Glomerular endothelial cell (primary cell): Measurements from ENCODE around the gene PTPN11. TPM values are rescaled to one million over a fixed set of nuclear protein-coding genes. Genes with fewer than 3 reads are reported as not detected.
"Not testable (repeated sequence)": the region's sequence is repeated elsewhere in the genome, so short reads cannot be mapped to it uniquely, and the experiment has no call there.

Experiments
- DNase-seq: peaks from one replicate; pipeline ENCODE4 v3.0.0-alpha.2; 2011; ENCODE audit warnings: low read depth, low spot score; ENCODE audit errors: extremely low read depth
- total RNA-seq: library from RNA; depleted of rRNA; stranded (reverse); fragments of >200 nt; gene quantifications from 2 replicates; pipeline ENCODE4 v1.2.3, GENCODE V29; 2015

The PTPN11 gene
- total RNA-seq, result 78.4 and 82.7 TPM in 2 replicates

DNA sequence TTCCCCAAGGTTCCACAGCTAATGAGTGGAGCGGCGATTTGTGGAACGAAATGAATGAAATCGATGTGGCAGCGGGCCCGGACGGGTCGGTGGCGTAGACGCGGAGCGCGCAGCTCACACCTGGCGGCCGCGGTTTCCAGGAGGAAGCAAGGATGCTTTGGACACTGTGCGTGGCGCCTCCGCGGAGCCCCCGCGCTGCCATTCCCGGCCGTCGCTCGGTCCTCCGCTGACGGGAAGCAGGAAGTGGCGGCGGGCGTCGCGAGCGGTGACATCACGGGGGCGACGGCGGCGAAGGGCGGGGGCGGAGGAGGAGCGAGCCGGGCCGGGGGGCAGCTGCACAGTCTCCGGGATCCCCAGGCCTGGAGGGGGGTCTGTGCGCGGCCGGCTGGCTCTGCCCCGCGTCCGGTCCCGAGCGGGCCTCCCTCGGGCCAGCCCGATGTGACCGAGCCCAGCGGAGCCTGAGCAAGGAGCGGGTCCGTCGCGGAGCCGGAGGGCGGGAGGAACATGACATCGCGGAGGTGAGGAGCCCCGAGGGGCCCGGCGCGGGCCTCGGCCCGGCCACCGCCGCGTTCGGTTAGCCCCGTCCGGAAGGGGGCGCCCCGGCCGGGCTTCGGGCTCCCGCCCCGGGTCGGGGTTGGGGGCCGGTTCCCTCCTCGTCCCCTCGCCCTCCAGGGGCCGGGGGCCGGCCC, at the start of gene PTPN11:
Gene PTPN11, plus strand, starts transcription at position 340 of the 689 bp plus-strand sequence. Its CDS starts 165 bp downstream, at position 505.
- DNase-seq, result no peak

DNA sequence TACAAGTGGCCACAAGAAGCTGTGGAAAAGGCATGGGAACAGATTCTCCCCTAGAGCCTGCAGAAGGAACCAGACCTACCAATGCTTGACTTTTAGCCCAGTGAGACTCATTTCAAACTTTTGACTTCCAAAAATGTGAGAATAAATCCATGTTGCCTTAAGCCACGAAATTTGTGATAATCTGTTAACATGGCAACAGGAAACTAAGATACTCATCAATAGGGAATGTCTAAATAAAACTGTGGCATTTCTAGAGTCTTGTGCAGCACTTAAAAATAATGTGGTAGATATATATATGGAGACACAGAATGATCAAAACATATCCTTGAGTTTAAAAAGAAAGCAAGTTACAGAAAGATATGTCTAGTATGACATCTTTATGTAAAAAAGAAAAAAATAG, 48.5 kb upstream of the PTPN11 start:
- no peak for DNase-seq

DNA sequence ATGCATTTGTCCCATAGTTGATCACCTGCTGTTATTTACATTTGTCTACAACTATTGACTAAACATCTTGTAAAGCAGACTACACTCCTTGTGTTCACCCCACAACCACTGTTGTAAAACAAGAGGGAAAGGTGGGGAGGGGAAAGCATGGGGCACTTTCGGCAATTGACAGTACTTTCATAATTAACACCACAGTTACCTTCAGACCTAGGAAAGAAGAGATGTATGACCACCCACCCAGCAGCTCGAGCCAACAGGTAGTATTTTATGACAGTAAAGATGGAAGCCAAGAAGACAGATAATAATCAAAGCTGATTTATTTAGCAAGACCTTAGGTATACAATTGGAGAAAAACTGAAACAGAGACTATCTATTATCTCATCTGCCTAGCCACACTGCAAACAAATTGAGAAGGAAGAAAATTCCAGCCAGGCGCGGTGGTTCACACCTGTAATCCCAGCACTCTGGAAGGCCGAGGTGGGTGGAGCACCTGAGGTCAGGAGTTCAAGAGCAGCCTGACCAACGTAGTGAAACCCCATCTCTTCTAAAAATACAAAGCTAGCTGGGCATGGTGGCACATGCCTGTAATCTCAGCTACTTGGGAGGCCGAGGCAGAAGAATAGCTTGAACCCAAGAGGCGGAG, 47.8 kb upstream of the PTPN11 start:
- DNase-seq, result no peak

DNA sequence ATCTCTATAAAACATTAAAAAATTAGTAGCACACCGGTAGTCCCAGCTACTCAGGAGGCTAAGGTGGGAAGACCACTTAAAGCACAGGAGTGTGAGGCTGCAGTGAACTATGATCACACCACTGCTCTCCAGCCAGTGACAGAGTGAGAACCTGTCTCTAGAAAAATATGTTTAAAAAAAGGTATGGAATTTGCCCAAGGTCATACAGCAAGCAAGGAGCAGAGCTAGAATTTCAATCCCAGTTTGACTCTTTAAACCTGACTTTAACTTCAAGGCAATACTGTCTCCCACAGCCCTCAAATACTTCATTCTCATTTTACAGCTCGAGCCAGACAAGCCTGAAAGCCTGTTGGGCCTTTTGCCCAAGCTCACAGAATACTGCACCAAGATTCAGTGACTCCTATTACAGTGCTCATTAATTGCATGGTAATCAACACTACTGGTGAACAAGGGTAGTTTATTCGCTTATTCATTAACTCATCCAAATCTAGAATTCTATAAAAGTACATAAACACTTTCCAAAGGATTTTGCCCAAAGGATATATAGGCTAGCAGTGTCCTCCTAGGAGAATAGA, 44.5 kb upstream of the PTPN11 start:
- no peak for DNase-seq

DNA sequence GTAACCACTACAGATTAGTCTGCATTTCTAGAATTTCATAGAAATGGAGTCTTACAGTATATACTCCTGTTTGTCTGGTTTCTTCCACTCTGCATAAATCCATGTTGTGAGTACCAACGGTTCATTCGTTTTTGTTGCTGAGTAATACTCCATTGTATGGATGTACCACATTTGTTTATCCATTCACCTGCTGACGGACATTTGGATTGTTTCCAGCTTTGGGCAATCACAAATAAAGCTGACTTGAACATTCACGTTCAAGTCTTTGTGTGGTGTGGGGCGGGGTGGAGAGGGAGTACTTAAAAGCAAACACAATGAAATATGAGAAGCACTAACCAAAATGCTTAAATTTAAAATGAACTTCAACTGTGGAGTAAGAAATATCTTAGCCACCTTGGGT, 43.6 kb upstream of the PTPN11 start:
- DNase-seq, result no peak

DNA sequence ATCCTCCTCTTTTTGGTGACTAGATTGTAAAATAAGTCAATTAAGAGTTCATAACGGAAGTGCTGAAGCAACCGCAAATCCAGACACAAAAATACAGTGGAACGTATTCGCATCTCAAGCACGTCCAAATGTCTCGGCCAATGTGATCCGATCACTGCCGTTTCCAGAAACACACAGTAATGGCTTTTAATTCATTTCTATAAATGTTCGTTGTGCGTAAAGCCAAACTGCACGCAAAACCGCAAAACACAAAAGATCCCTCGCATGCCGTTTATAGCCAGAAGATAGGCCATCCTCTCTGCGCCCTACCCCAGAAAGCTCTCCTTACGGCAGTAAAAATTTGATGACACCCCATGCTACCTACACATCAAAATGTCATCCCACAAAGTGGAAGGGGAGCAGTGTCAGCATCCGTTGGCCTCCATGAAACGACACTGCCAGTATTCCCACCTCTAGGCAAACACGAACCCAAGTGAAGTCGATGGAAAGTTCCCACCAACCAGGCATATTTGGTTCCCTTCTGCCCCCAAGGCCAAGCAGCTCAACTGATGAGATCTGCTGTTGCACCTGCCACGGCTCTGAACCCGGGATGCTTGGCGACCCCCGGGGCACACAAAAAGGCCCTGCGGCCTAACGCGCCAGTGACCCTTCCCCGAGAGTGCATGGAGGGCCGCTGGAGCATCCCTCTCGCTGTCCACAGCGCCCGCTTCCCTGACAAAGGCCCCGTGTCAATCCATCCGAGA, 37.9 kb upstream of the PTPN11 start:
- no peak for DNase-seq

DNA sequence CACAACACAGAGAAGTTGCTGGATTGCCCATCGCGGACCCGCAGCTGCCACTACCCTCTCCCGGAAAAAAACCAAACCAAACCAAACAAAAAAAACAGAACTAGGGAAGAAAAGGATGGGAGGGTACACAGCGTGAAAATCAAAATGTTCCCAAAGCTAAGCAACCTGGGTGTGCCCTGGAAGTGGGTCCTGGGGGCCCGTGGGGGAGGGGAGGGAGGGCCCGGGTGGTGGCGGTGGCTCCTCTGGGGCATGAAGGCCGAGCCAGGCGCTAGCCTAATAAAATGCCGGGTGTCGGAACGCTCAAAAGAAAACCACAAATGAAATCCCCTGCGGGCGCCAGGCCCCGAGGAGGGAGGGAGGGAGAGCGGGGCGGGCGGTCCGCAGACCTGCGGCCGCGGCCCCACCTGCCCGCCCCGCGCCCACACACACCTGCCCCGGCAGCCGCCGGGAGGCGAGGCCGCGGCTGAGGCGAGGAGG, 37.3 kb upstream of the PTPN11 start:
- no peak for DNase-seq

DNA sequence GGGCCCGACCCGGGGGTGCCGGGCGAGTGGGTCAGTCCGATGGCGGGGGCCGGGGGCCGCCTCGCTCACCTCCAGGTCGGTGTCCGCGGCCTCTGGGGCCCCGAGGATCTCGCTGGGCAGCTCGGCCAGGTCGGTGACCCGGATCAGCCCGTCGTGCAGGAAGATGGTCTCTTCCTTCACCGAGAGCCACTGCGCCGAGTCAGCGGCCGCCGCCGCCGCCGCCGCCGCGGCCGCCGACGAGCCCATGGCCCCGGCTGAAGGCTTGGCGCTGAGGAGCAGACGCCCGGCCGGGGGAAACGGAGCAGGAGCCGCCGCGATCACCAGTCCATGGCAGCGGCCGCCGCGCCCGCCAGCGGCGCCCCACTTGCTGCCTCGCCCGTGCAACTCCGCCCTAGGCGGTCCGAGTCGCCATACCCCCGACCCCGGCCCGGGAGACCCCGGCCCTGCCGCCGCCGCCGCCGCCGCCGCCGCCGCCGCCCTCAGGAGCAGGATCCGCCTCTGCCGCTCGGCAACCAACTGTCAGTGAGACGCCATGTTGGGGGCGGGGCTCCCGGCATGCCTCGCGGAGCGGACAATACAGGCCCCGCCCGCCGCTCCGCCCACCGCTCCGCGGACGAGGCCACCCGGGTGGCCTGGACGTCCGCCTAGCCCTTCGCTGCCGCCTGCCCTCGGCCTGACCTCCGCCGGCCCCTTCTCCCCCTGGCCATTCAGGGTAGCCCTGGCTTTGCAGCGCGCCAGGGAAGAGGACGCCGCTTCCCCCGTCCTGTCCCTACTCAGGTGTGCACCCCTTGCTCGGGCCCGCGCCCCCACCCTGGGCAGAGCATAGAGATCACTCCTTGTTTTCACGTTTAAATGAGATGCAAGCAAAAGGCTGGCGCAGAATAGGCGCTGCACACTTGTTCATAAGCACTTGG, 36.6 kb upstream of the PTPN11 start, which contains the start of gene HECTD4:
Gene HECTD4, minus strand, starts transcription at position 549 of the 914 bp plus-strand sequence. Its CDS starts 303 bp downstream, at position 246.
- peak; percentile 10 for DNase-seq

DNA sequence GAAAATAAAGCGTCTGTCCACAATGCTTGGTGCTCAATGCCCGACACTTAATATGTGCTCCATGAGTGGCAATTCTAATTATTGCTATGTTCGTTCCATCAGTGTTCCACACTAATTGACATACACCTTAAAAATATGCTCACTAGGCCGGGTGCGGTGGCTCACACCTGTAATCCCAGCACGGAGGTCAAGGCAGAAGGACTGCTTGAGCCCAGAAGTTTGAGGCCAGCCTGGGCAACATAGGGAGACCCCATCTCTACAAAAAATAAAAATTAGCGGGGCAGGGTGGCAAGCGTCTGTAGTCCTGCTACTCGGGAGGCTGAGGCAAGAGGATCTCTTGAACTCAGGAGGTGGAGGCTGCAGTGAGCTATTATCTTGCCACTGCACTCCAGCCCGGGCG, 35.9 kb upstream of the PTPN11 start:
- no peak for DNase-seq

DNA sequence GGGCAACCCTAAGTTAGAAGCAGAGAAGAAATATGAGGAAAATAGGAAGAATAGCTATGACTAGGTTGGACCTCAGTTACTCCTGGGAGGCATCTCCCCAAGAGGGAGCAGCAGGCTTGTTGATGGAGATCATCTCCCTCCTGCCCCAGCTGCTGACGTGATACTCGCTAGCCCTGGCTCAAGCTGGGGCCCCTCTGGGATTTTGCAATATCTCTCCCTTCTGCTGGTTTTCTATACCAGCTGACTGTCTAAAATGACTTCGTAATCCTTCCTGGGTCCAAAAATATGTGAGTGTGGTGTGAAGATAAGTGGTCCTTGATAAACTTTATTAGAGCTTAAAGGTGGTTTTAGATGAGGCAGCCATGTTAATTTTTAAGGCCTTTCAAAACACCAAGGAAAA, 32.0 kb upstream of the PTPN11 start:
- no peak for DNase-seq

DNA sequence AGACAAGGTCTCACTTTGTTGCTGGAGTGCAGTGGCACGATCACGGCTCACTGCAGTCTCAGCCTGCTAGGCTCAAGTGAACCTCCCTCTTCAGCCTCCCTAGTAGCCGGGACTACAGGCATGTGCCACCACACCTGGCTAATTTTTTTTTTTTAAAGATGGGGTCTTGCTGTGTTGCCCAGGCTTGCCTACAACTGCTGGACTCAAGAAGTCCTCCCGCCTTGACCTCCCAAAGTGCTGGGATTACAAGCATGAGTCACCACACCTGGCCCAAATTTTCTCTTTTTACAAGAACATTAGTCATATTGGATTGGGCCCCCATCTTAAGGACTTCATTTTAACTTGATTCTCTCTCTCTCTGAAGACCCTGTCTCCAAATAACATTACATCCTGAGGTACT, 29.5 kb upstream of the PTPN11 start:
- DNase-seq, result no peak

DNA sequence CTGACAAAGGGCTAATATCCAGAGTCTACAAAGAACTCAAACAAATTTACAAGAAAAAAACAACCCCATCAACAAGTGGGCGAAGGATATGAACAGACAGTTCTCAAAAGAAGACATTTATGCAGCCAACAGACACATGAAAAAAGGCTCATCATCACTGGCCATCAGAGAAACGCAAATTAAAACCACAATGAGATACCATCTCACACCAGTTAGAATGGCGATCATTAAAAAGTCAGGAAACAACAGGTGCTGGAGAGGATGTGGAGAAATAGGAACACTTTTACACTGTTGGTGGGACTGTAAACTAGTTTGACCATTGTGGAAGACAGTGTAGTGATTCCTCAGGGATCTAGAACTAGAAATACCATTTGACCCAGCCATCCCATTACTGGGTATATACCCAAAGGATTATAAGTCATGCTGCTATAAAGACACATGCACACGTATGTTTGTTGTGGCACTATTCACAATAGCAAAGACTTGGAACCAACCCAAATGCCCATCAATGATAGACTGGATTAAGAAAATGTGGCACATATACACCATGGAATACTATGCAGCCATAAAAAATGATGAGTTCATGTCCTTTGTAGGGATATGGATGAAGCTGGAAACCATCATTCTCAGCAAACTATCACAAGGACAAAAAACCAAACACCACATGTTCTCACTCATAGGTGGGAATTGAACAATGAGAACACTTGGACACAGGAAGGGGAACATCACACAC, 28.7 kb upstream of the PTPN11 start:
- DNase-seq, result not testable (repeated sequence)

DNA sequence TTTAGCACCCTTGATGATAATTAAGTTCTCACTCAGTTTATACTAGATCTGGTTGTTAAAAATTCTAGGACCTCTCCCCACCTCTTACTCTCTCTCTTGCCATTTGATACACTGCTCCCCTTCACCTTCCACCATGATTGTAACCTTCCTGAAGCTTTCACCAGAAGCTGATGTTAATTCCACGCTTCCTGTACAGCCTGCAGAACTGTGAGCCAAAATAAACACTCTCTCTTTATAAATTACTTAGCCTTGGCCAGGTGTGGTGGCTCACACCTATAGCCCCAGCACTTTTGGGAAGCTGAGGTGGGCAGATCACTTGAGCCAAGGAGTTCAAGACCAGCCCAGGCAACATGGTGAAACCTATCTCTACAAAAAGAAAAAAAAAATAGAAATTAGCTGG, 25.4 kb upstream of the PTPN11 start:
- DNase-seq, result no peak

DNA sequence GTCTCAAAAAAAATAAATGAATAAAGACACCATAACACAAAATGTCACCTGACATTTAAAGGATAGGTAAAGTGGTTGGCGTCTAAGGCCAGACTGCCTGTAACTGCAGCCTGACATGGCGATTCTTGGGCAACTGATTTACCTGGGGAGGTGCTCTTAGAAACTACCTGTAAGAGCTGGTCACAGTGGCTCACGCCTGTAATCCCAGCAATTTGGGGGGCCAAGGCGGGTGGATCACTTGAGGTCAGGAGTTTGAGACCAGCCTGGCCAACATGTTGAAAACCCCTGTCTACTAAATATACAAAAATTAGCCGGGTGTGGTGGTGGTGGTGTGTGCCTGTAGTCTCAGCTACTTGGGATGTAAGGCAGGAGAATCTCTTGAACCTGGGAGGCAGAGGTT, 17.7 kb upstream of the PTPN11 start:
- no peak for DNase-seq

DNA sequence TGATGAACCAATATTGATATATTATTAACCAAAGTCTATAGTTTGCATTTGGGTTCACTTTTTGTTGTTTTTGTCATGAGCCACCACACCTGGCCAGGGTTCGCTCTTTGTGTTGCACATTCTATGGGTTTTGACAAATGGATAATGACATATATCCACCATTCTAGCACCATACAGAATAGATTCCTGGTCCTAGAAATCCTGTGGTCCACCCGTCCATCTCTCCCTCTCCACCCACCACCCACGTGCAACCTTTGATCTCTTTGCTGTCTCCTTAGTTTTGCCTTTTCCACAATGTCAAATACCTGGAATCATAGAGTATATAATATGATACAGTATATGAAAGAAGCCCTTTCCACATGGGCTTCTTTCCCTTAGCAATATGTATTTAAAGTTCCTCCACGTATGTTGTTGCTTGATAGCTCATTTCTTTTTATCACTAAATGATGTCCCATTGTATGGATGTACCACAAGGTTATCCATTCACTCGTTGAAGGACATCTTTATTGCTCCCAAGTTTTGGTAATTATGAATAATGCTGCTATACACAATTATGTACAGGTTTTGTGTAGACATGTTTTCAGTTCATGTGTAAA, 16.7 kb upstream of the PTPN11 start:
- no peak for DNase-seq

DNA sequence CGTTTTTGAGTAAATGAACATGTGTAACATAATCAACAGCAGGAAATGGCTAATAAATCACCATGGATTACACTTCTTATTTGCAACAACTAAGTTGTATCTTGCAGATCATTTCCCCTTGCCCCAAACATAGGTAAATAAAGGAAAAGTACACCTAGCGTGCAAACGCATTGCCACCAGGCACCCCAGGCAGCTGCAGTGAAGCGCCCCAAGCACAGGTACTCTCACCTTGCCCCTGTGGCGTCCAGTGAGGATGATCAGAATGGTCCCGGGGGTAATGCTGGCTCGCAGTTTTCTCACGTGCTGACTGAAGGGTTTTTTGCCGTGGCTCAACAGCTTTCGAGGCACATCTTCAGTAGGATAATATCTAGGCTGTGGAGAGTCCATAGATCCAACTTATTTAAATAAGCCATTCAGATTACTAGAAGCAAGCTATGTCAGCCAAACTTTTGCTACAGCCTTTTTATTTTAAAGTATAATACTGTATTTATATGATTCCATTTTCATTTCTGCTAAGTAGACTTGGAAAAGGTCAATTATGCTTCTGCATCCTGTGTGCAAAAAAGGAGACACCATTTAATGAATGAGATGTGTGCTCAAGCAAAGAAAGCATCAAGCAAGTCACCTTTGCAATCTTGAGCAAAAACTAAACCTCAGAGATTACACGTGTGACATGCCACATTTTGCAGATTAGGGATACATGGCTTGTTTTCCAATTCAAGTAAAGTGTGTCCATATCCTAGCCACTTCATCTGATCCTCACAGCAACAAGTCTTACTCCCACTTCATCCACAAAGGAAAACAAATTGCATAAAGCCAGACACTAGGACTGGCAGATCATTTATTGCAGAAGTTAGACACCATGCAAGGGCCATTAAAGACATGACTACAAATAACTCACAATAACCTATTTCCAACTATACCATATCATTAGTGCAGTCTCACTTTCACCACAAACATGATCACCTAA, 11.9 kb upstream of the PTPN11 start:
- DNase-seq, result no peak

DNA sequence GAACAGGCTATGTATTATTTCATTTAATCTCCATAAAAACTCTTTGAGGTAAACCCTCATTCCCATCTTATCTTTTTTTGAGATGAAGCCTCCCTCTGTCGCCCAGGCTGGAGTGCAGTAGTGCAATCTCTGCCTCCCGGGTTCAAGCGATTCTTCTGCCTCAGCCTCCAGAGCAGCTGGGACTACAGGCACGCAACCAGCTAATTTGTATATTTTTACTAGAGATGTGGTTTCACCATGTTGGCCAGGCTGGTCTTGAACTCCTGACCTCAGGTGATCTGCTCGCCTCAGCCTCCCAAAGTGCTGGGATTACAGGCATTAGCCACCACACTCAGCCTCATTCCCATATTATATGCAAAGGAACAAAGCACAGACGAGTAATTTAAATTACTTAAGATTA, 11.1 kb upstream of the PTPN11 start:
- DNase-seq, result not testable (repeated sequence)

DNA sequence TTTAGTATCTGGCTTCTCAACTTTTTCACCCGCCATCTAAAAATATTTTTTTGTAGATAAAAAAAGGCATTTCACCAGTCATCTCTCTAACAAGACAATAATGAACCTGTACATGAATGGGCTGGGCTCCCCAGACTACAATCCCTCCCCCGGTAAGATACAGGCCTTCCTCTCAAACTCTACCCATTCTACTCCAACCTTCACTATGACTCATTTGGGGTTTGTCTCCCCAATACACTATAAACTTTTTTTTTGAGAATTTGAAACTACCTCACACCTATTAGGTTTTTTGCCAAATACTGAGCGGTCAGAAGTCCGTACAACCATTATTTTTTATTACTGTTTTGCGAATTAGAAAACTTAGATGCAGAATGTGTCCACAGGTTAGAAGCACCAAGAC, 10.1 kb upstream of the PTPN11 start:
- DNase-seq, result no peak
